AG04450 (cell line): ENCODE data around the gene GTSF1L. TPM values are rescaled to one million over a fixed set of nuclear protein-coding genes. Genes with fewer than 3 reads are reported as not detected.

Experiments used
- CTCF ChIA-PET: fragments of 300-600, 350-600 bp; formaldehyde crosslinking; extraction: SDS; loops from one replicate; lab custom pipeline; 2022; ENCODE audit warnings: antibody characterized with exemption, inconsistent platforms; lab: Charles Lee
- POLR2A ChIA-PET: fragments of 350-600 bp; formaldehyde crosslinking; extraction: SDS; loops from one replicate; lab custom pipeline; 2021; ENCODE audit warnings: antibody characterized with exemption, inconsistent platforms; lab: Yijun Ruan, JAX
- DNase-seq: peaks from one replicate; pipeline ENCODE4 v3.0.0-alpha.2; 2011; ENCODE audit warnings: low read depth, low spot score
- H3K27ac ChIP-seq: one replicate; pipeline ENCODE4 v1.5.1; 2012; ENCODE audit warnings: low read depth, low read length, control low read depth
- H3K27me3 ChIP-seq: one replicate; pipeline ENCODE4 v1.6.0; 2012; ENCODE audit warnings: low read length; ENCODE audit not compliant: control insufficient read depth, insufficient read depth
- H3K4me3 ChIP-seq: 2 replicates; pipeline ENCODE4 v1.5.1; 2011; ENCODE audit warnings: mild to moderate bottlenecking, low read depth, low read length, control low read depth
- H3K9me3 ChIP-seq: 2 replicates; pipeline ENCODE4 v1.5.1; 2012; ENCODE audit warnings: low read length; ENCODE audit not compliant: control insufficient read depth, insufficient read depth
- CTCF ChIP-seq: IDR thresholded peaks from 2 replicates; pipeline ENCODE4 v1.5.1; 2011; ENCODE audit warnings: low read depth, low read length, control low read depth, inconsistent platforms
- polyA plus RNA-seq: library from polyadenylated mRNA; depleted of rRNA; stranded (reverse); fragments of >200 nt; gene quantifications from 2 replicates; pipeline ENCODE4 v1.2.3, GENCODE V29; 2011

Gene GTSF1L
- polyA plus RNA-seq, 1 experiment, result not detected

- Histone ChIP-seq H3K27ac (no peak overlapping the region), H3K9me3 (no peaks in the 10 kb centered on the region), H3K4me3 (no peak overlapping the region), H3K27me3 (peaks cover 8% of the 10 kb centered on the region)
- no peak for TF ChIP-seq CTCF
- POLR2A ChIA-PET, result no interaction called here
- CTCF ChIA-PET, result interaction anchor here (1.0 kb wide), 1 partner anchor 9 kb away, joined by 5 read pairs; no protein-coding TSS in a partner anchor
- no peak for DNase-seq
These were observed 13.8 kb upstream of the GTSF1L start for GRCh38 chr20:43740642-43741041.

GRCh38 chr20:43739148-43739749 is 12.4 kb upstream of the GTSF1L start:
- no peak overlapping the region for H3K27ac ChIP-seq
- DNase-seq, result no peak
- CTCF ChIA-PET, result interaction anchor here (1.3 to 1.4 kb wide), 3 partner anchors 9 to 341 kb away, joined by 3 to 4 read pairs (median 3); no protein-coding TSS in a partner anchor
- no peak for TF ChIP-seq CTCF
- H3K27me3 ChIP-seq, result peaks cover 8% of the 10 kb centered on the region
- no peaks in the 10 kb centered on the region for H3K9me3 ChIP-seq
- no peak overlapping the region for H3K4me3 ChIP-seq
- POLR2A ChIA-PET, result interaction anchor here (0.5 kb wide), 1 partner anchor 144 kb away, joined by 5 read pairs; no protein-coding TSS in a partner anchor

GRCh38 chr20:43737925-43738324 is 11.1 kb upstream of the GTSF1L start:
- Histone ChIP-seq H3K4me3 (no peak overlapping the region), H3K9me3 (no peaks in the 10 kb centered on the region), H3K27me3 (peaks cover 8% of the 10 kb centered on the region), H3K27ac (no peak overlapping the region)
- DNase-seq, result no peak
- ChIA-PET POLR2A (no interaction called here), CTCF (interaction anchor here (0.5 to 0.9 kb wide), 2 partner anchors 191 to 342 kb away, joined by 3 read pairs; no protein-coding TSS in a partner anchor)
- TF ChIP-seq CTCF, result no peak

GRCh38 chr20:43736588-43737158 is 9.9 kb upstream of the GTSF1L start:
- POLR2A ChIA-PET, result no interaction called here
- TF ChIP-seq CTCF, result no peak
- Histone ChIP-seq H3K27ac (no peak overlapping the region), H3K9me3 (no peaks in the 10 kb centered on the region), H3K27me3 (peaks cover 8% of the 10 kb centered on the region), H3K4me3 (no peak overlapping the region)
- CTCF ChIA-PET, result interaction anchor here (1.7 kb wide), 1 partner anchor 344 kb away, joined by 6 read pairs; no protein-coding TSS in a partner anchor
- DNase-seq, result no peak

GRCh38 chr20:43731927-43732326 is 5.1 kb upstream of the GTSF1L start:
- POLR2A ChIA-PET, result interaction anchor here (1.1 kb wide), 1 partner anchor 229 kb away, joined by 3 read pairs; no protein-coding TSS in a partner anchor
- peaks cover 6% of the 10 kb centered on the region; the same call in 1 of the 2 replicates for H3K9me3 ChIP-seq
- H3K4me3 ChIP-seq, result no peak overlapping the region
- H3K27me3 ChIP-seq, result no peaks in the 10 kb centered on the region
- CTCF ChIA-PET, result interaction anchor here (2.8 kb wide), 1 partner anchor 348 kb away, joined by 14 read pairs; no protein-coding TSS in a partner anchor
- no peak for TF ChIP-seq CTCF
- no peak for DNase-seq
- H3K27ac ChIP-seq, result no peak overlapping the region
